HG02678 (cell line): Measurements from ENCODE around the gene C10orf90.

ENCODE experiments used
- ATAC-seq: cut with Tn5 transposase; IDR thresholded peaks from one replicate; pipeline ENCODE4 v1.9.1; 2021; ENCODE audit warnings: mild to moderate bottlenecking, moderate library complexity; ENCODE audit not compliant: unreplicated experiment

The C10orf90 gene

GRCh38 chr10:126637501-126637900 is 33.0 kb downstream of the C10orf90 start:
- no peak for ATAC-seq

- no peak for ATAC-seq
Observed at GRCh38 chr10:126634911-126635310, 35.6 kb downstream of the C10orf90 start.

GRCh38 chr10:126634347-126634746 is 36.1 kb downstream of the C10orf90 start:
- no peak for ATAC-seq

GRCh38 chr10:126632705-126633104 is 37.8 kb downstream of the C10orf90 start:
- ATAC-seq = no peak

- no peak for ATAC-seq
Observed at GRCh38 chr10:126629925-126630624, 40.4 kb downstream of the C10orf90 start.

GRCh38 chr10:126628746-126629145 is 41.7 kb downstream of the C10orf90 start:
- ATAC-seq = no peak

- ATAC-seq = no peak
Observed at GRCh38 chr10:126621846-126622245, 48.6 kb downstream of the C10orf90 start.

GRCh38 chr10:126618466-126618865 is 52.0 kb downstream of the C10orf90 start:
- no peak for ATAC-seq

- ATAC-seq = no peak
Observed at GRCh38 chr10:126617733-126618132, 52.8 kb downstream of the C10orf90 start.

GRCh38 chr10:126617208-126617607 is 53.3 kb downstream of the C10orf90 start:
- ATAC-seq = no peak

GRCh38 chr10:126616737-126617136 is 53.8 kb downstream of the C10orf90 start:
- no peak for ATAC-seq

GRCh38 chr10:126611303-126611702 is 59.2 kb downstream of the C10orf90 start:
- no peak for ATAC-seq

GRCh38 chr10:126609566-126609965 is 60.9 kb downstream of the C10orf90 start:
- no peak for ATAC-seq

GRCh38 chr10:126599949-126600682 is 70.4 kb downstream of the C10orf90 start:
- ATAC-seq = no peak

- peak; percentile 69 for ATAC-seq
Observed at GRCh38 chr10:126598009-126598408, 72.5 kb downstream of the C10orf90 start.

- ATAC-seq = no peak
Observed at GRCh38 chr10:126597211-126597610, 73.3 kb downstream of the C10orf90 start.

GRCh38 chr10:126596472-126597016 is 73.9 kb downstream of the C10orf90 start:
- no peak for ATAC-seq

- no peak for ATAC-seq
Observed at GRCh38 chr10:126595160-126595559, 75.3 kb downstream of the C10orf90 start.

- ATAC-seq = no peak
Observed at GRCh38 chr10:126593968-126594701, 76.4 kb downstream of the C10orf90 start.

GRCh38 chr10:126592901-126593300 is 77.6 kb downstream of the C10orf90 start:
- ATAC-seq = no peak

- no peak for ATAC-seq
Observed at GRCh38 chr10:126588024-126588423, 82.5 kb downstream of the C10orf90 start.
